Neural cell (in vitro differentiated cells): ENCODE measurements around the gene ZNF431. TPM values are rescaled to one million over a fixed set of nuclear protein-coding genes. Genes with fewer than 3 reads are reported as not detected.
A peak's percentile ranks its signal among the peaks of the same experiment; 100 is the strongest.

ENCODE experiments used
- H2AFZ ChIP-seq: fragments of 200-600, 300-800 bp; sonication (generic), shearing (Covaris generic); 2 replicates; pipeline ENCODE4 v1.6.0; 2014; ENCODE audit warnings: low read depth, mild to moderate bottlenecking, antibody characterized with exemption, low read length, moderate library complexity
- H3F3A ChIP-seq: fragments of 200-600 bp; shearing (Covaris generic); 2 replicates; pipeline ENCODE4 v1.6.1; 2016; ENCODE audit warnings: mild to moderate bottlenecking, moderate library complexity, mixed read lengths, antibody characterized with exemption, low read length; ENCODE audit not compliant: insufficient read depth, poor library complexity, severe bottlenecking
- H3K27ac ChIP-seq: fragments of 200-600, 300-800 bp; sonication (generic), shearing (Covaris generic); 2 replicates; pipeline ENCODE4 v1.5.1; 2014; ENCODE audit warnings: mild to moderate bottlenecking, low read length, moderate library complexity
- H3K27me3 ChIP-seq: fragments of 300-800, 200-600 bp; sonication (generic), shearing (Covaris generic); 2 replicates; pipeline ENCODE4 v1.6.0; 2014; ENCODE audit warnings: mild to moderate bottlenecking, low read depth, low read length, moderate library complexity; ENCODE audit not compliant: insufficient read depth
- H3K36me3 ChIP-seq: fragments of 300-800, 200-600 bp; sonication (generic), shearing (Covaris generic); 2 replicates; pipeline ENCODE4 v1.5.1; 2014; ENCODE audit warnings: mild to moderate bottlenecking, antibody characterized with exemption, low read length, moderate library complexity; ENCODE audit not compliant: insufficient read depth
- H3K4me2 ChIP-seq: fragments of 300-800, 200-600 bp; sonication (generic), shearing (Covaris generic); 2 replicates; pipeline ENCODE4 v1.6.0; 2014; ENCODE audit warnings: mild to moderate bottlenecking, low read length
- H3K4me3 ChIP-seq: fragments of 300-800, 200-600 bp; sonication (generic), shearing (Covaris generic); 2 replicates; pipeline ENCODE4 v1.5.1; 2014; ENCODE audit warnings: mild to moderate bottlenecking, low read length, moderate library complexity
- H3K79me2 ChIP-seq: fragments of 200-600 bp; shearing (Covaris generic); replicated peaks from 2 replicates; pipeline ENCODE4 v1.6.0; 2014; ENCODE audit warnings: mild to moderate bottlenecking, low read length, moderate library complexity; ENCODE audit not compliant: insufficient read depth
- H3K9ac ChIP-seq: fragments of 300-800, 200-600 bp; sonication (generic), shearing (Covaris generic); 2 replicates; pipeline ENCODE4 v1.6.1; 2016; ENCODE audit warnings: mild to moderate bottlenecking, low read length, mixed read lengths
- H3K9me2 ChIP-seq: fragments of 200-600 bp; shearing (Covaris generic); 2 replicates; pipeline ENCODE4 v1.6.1; 2016; ENCODE audit warnings: mild to moderate bottlenecking, low read length, mixed read lengths; ENCODE audit not compliant: insufficient read depth
- H3K9me3 ChIP-seq: fragments of 200-600, 300-800 bp; sonication (generic), shearing (Covaris generic); 2 replicates; pipeline ENCODE4 v1.6.1; 2016; ENCODE audit warnings: mild to moderate bottlenecking, mixed run types, low read length, moderate library complexity, mixed read lengths
- H4K20me1 ChIP-seq: fragments of 200-600 bp; shearing (Covaris generic); 2 replicates; pipeline ENCODE4 v1.6.1; 2016; ENCODE audit warnings: mild to moderate bottlenecking, mixed run types; ENCODE audit not compliant: insufficient read depth
- EP300 ChIP-seq: fragments of 450-650 bp; conservative IDR thresholded peaks from 2 replicates; pipeline ENCODE4 v1.6.1; 2014; ENCODE audit warnings: antibody characterized with exemption, mild to moderate bottlenecking, moderate library complexity; ENCODE audit not compliant: poor library complexity, severe bottlenecking
- EZH2 ChIP-seq: fragments of 200-600, 300-800 bp; shearing (Covaris generic), sonication (generic); IDR thresholded peaks from 2 replicates; pipeline ENCODE4 v1.6.1; 2014; ENCODE audit warnings: antibody characterized with exemption, low read length, borderline replicate concordance, mild to moderate bottlenecking; ENCODE audit not compliant: insufficient read depth, poor library complexity, severe bottlenecking
- MXI1 ChIP-seq: fragments of 450-650 bp; conservative IDR thresholded peaks from 2 replicates; pipeline ENCODE4 v1.6.1; 2014; ENCODE audit warnings: antibody characterized with exemption, mild to moderate bottlenecking; ENCODE audit not compliant: poor library complexity, severe bottlenecking
- POLR2AphosphoS5 ChIP-seq: IDR thresholded peaks from 2 replicates; pipeline ENCODE4 v1.6.1; 2012
- RAD21 ChIP-seq: fragments of 450-650 bp; conservative IDR thresholded peaks from 2 replicates; pipeline ENCODE4 v1.6.1; 2014; ENCODE audit warnings: antibody characterized with exemption, mild to moderate bottlenecking, moderate library complexity
- SMC3 ChIP-seq: fragments of 450-650 bp; conservative IDR thresholded peaks from 2 replicates; pipeline ENCODE4 v1.6.1; 2014; ENCODE audit warnings: antibody characterized with exemption, mild to moderate bottlenecking, moderate library complexity; ENCODE audit not compliant: poor library complexity
- TAF1 ChIP-seq: IDR thresholded peaks from 2 replicates; pipeline ENCODE4 v1.6.1; 2012; ENCODE audit warnings: low read depth
- polyA plus RNA-seq: library from polyadenylated mRNA; depleted of rRNA; stranded (reverse); fragments of >200 nt; gene quantifications from 2 replicates; pipeline ENCODE4 v1.2.3, GENCODE V29; 2014
- TF ChIP-seq, protein P1 (sequence below): IDR thresholded peaks from 2 replicates; pipeline ENCODE4 v1.6.1; 2012; ENCODE audit warnings: borderline replicate concordance
- TF ChIP-seq, protein P2 (sequence below): fragments of 450-650 bp; IDR thresholded peaks from 2 replicates; pipeline ENCODE4 v1.5.1; 2014; ENCODE audit warnings: antibody characterized with exemption, mild to moderate bottlenecking, moderate library complexity; ENCODE audit not compliant: poor library complexity, severe bottlenecking

Gene ZNF431
- polyA plus RNA-seq, 1 donor from 2014 or later = 16.3 TPM

DNA sequence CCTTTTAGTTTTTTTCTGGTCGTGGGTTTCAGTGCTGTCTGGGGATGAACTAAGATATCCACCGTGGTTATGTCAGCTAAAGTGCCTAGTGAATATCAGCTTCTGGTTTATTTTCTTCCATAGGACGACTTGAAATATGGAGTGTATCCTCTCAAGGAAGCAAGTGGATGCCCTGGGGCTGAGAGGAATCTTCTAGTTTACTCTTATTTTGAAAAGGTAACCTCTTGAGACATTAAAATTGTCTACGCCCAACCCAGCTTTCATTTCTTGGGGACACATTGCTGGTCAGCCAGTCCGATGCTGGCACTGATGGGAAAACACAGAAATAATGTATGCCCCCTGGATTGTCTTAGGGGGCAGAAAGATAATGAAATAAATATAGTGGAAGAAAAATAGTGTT lies 1.6 kb downstream of the ZNF431 start:
- Histone ChIP-seq H3K9me2 (no peaks in the 10 kb centered on the region), H3K79me2 (peaks cover 36% of the 10 kb centered on the region), H3K27ac (no peak overlapping the region), H3K9me3 (peaks cover 2% of the 10 kb centered on the region), H3K9ac (peak overlapping the region; percentile 91), H3F3A (no peaks in the 10 kb centered on the region), H3K36me3 (no peaks in the 10 kb centered on the region), H3K27me3 (no peaks in the 10 kb centered on the region), H3K4me2 (no peak overlapping the region), H3K4me3 (peak overlapping the region; percentile 87), H2AFZ (no peak overlapping the region), H4K20me1 (no peaks in the 10 kb centered on the region)
- TF ChIP-seq, protein P1, sequence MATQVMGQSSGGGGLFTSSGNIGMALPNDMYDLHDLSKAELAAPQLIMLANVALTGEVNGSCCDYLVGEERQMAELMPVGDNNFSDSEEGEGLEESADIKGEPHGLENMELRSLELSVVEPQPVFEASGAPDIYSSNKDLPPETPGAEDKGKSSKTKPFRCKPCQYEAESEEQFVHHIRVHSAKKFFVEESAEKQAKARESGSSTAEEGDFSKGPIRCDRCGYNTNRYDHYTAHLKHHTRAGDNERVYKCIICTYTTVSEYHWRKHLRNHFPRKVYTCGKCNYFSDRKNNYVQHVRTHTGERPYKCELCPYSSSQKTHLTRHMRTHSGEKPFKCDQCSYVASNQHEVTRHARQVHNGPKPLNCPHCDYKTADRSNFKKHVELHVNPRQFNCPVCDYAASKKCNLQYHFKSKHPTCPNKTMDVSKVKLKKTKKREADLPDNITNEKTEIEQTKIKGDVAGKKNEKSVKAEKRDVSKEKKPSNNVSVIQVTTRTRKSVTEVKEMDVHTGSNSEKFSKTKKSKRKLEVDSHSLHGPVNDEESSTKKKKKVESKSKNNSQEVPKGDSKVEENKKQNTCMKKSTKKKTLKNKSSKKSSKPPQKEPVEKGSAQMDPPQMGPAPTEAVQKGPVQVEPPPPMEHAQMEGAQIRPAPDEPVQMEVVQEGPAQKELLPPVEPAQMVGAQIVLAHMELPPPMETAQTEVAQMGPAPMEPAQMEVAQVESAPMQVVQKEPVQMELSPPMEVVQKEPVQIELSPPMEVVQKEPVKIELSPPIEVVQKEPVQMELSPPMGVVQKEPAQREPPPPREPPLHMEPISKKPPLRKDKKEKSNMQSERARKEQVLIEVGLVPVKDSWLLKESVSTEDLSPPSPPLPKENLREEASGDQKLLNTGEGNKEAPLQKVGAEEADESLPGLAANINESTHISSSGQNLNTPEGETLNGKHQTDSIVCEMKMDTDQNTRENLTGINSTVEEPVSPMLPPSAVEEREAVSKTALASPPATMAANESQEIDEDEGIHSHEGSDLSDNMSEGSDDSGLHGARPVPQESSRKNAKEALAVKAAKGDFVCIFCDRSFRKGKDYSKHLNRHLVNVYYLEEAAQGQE = no peak

DNA sequence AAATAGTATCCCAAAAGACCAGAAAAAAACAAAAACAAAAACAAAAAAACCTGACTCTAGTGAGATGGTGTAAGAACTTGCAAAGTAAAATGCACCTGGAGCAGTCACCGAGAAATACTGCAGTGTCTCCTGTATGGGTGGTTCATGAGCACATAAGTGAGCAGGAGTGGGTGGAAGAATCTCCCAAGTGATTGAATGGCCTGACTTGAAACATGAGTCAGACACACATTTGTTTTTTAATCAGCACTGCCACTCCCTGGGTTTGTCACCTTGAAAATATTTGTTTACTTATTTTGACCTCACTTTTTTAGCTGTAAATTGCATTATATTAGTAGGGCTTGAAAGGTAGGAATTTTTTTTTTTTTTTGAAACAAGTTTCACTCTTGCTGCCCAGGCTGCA lies 2.0 kb downstream of the ZNF431 start:
- Histone ChIP-seq H3K36me3 (peaks cover under 1% of the 10 kb centered on the region), H3K9me3 (peaks cover 2% of the 10 kb centered on the region), H3F3A (no peaks in the 10 kb centered on the region)

More for the DNA sequence above, 2.0 kb downstream of the ZNF431 start:
- no peak for TF ChIP-seq EZH2
- no peak for TF ChIP-seq POLR2AphosphoS5
- TF ChIP-seq, protein P2, sequence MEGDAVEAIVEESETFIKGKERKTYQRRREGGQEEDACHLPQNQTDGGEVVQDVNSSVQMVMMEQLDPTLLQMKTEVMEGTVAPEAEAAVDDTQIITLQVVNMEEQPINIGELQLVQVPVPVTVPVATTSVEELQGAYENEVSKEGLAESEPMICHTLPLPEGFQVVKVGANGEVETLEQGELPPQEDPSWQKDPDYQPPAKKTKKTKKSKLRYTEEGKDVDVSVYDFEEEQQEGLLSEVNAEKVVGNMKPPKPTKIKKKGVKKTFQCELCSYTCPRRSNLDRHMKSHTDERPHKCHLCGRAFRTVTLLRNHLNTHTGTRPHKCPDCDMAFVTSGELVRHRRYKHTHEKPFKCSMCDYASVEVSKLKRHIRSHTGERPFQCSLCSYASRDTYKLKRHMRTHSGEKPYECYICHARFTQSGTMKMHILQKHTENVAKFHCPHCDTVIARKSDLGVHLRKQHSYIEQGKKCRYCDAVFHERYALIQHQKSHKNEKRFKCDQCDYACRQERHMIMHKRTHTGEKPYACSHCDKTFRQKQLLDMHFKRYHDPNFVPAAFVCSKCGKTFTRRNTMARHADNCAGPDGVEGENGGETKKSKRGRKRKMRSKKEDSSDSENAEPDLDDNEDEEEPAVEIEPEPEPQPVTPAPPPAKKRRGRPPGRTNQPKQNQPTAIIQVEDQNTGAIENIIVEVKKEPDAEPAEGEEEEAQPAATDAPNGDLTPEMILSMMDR = no peak
- no peak for TF ChIP-seq TAF1
- TF ChIP-seq RAD21 = no peak
- no peak for TF ChIP-seq EP300
- TF ChIP-seq, protein P1 = no peak
- TF ChIP-seq SMC3 = no peak
- no peak for TF ChIP-seq MXI1
- Histone ChIP-seq H3K4me2 (no peak overlapping the region), H3K27me3 (no peaks in the 10 kb centered on the region), H3K27ac (no peak overlapping the region), H2AFZ (no peak overlapping the region), H3K79me2 (peaks cover 36% of the 10 kb centered on the region), H3K9ac (no peak overlapping the region), H3K9me2 (no peaks in the 10 kb centered on the region), H3K4me3 (peak overlapping the region; percentile 87), H4K20me1 (no peaks in the 10 kb centered on the region)
